ENCODE data around the gene ZNF512B. TPM values are rescaled to one million over a fixed set of nuclear protein-coding genes. Genes with fewer than 3 reads are reported as not detected.
A peak's percentile ranks its signal among the peaks of the same experiment; 100 is the strongest.

Gene ZNF512B
- total RNA-seq, 1 donor from 2014 or later, result 17.6 TPM

GRCh38 chr20:64001607-64002011 is 31.9 kb upstream of the ZNF512B start:
- Histone ChIP-seq H3K36me3 (peaks cover 96% of the 10 kb centered on the region), H3K4me3 (no peak overlapping the region), H3K27me3 (no peaks in the 10 kb centered on the region), H3K4me1 (peaks cover 4% of the 10 kb centered on the region), H3K9me3 (no peaks in the 10 kb centered on the region), H3K27ac (no peak overlapping the region)
- no peak for DNase-seq
- intact Hi-C loops (cut with DNase I), result no loop called here
- no peak for ATAC-seq
- TF ChIP-seq CTCF (IDR thresholded peaks at IDR 0.05), result no peak

GRCh38 chr20:64000906-64001305 is 31.2 kb upstream of the ZNF512B start:
- DNase-seq, result no peak
- peaks cover 97% of the 10 kb centered on the region for H3K36me3 ChIP-seq
- intact Hi-C loops (cut with DNase I), result no loop called here

GRCh38 chr20:63982937-63983336 is 13.2 kb upstream of the ZNF512B start:
- Histone ChIP-seq H3K9me3 (no peaks in the 10 kb centered on the region), H3K27ac (no peak overlapping the region), H3K4me1 (peaks cover 30% of the 10 kb centered on the region), H3K4me3 (no peak overlapping the region), H3K36me3 (peaks cover 45% of the 10 kb centered on the region), H3K27me3 (no peaks in the 10 kb centered on the region)
- intact Hi-C loops (cut with DNase I), result no loop called here
- no peak for TF ChIP-seq CTCF (IDR thresholded peaks at IDR 0.05)
- no peak for ATAC-seq
- no peak for DNase-seq

More at GRCh38 chr20:64000906-64001305, 31.2 kb upstream of the ZNF512B start:
- no peak overlapping the region for H3K4me3 ChIP-seq
- no peaks in the 10 kb centered on the region for H3K27me3 ChIP-seq
- no peak for ATAC-seq
- no peak overlapping the region for H3K27ac ChIP-seq
- TF ChIP-seq CTCF (IDR thresholded peaks at IDR 0.05), result no peak
- H3K4me1 ChIP-seq, result peaks cover 4% of the 10 kb centered on the region
- H3K9me3 ChIP-seq, result no peaks in the 10 kb centered on the region

GRCh38 chr20:63980806-63981728 is 11.3 kb upstream of the ZNF512B start, which contains the start of gene PRPF6:
TSS of gene PRPF6 (plus strand) at chr20:63981132. CDS start at chr20:63981246, 114 bp downstream.
- peak; percentile 92 for ATAC-seq
- no peaks in the 10 kb centered on the region for H3K27me3 ChIP-seq
- TF ChIP-seq CTCF (IDR thresholded peaks at IDR 0.05), result peak; percentile 86
- peak; percentile 98 for DNase-seq
- no peaks in the 10 kb centered on the region for H3K9me3 ChIP-seq
- peak within 1 kb of the TSS; percentile 93 for H3K4me3 ChIP-seq
- intact Hi-C loops (cut with DNase I), result no loop called here
- H3K27ac ChIP-seq, result peak within 1 kb of the TSS; percentile 90
- H3K4me1 ChIP-seq, result peaks cover 30% of the 10 kb centered on the region
- H3K36me3 ChIP-seq, result peaks cover 26% of the 10 kb centered on the region

- TF ChIP-seq CTCF (IDR thresholded peaks at IDR 0.05), result no peak
- peak overlapping the region; percentile 90 for H3K27ac ChIP-seq
- no peaks in the 10 kb centered on the region for H3K27me3 ChIP-seq
- peak overlapping the region; percentile 93 for H3K4me3 ChIP-seq
- intact Hi-C loops (cut with DNase I), result no loop called here
- peaks cover 30% of the 10 kb centered on the region for H3K4me1 ChIP-seq
- H3K36me3 ChIP-seq, result peaks cover 19% of the 10 kb centered on the region
- no peaks in the 10 kb centered on the region for H3K9me3 ChIP-seq
- DNase-seq (no peak), ATAC-seq (peak; percentile 3)
Measured at GRCh38 chr20:63980317-63980805, 10.6 kb upstream of the ZNF512B start.
